Right cardiac atrium (tissue), 5 donors: ENCODE measurements around the gene ABCA7. TPM values are rescaled to one million over a fixed set of nuclear protein-coding genes. Genes with fewer than 3 reads are reported as not detected.

ENCODE experiments used
- ATAC-seq, 2 donors: fragments of 200-7000 bp; cut with Tn5 transposase; one replicate each; pipeline versions ENCODE4 v1.8.0 to v1.9.1; 2020; ENCODE audit warnings: moderate library complexity in 2 of 2, mild to moderate bottlenecking in 1 of 2
- DNase-seq, 3 donors: peaks; one replicate each; pipeline ENCODE4 v3.0.0-alpha.2; 2020
- H3K27ac ChIP-seq: one replicate; pipeline ENCODE4 v1.5.1; 2013; ENCODE audit warnings: mild to moderate bottlenecking, low read length, control low read depth, moderate library complexity
- H3K27me3 ChIP-seq: one replicate; pipeline ENCODE4 v1.6.1; 2013; ENCODE audit not compliant: control insufficient read depth, insufficient read depth
- H3K4me1 ChIP-seq: one replicate; pipeline ENCODE4 v1.6.1; 2013; ENCODE audit warnings: low read length; ENCODE audit not compliant: control insufficient read depth, insufficient read depth
- H3K4me3 ChIP-seq: one replicate; pipeline ENCODE4 v1.5.1; 2013; ENCODE audit warnings: low read length, control low read depth
- H3K9me3 ChIP-seq: one replicate; pipeline ENCODE4 v1.6.1; 2013; ENCODE audit warnings: low read length; ENCODE audit not compliant: control insufficient read depth
- WGBS: extraction: QIAGEN DNeasy Blood & Tissue Kit; methylation state at CpG from one replicate; pipeline ENCODE4 v1.1.7; 2013; 5-methylcytosine and 5-hydroxymethylcytosine counted together
- intact Hi-C, 4 donors: fragments of 100-400 bp; cut with DNase I; formaldehyde crosslinking; loops; one replicate each; pipeline versions ENCODE4 v1.11.0 to v1.14.0; 2022 to 2023
- long read RNA-seq, 4 donors: library from polyadenylated mRNA; unstranded; transcript quantifications; one replicate each; pipeline ENCODE4 v2.0.0, GENCODE V29; 2020 to 2021
- polyA plus RNA-seq: library from polyadenylated mRNA; stranded (reverse); fragments of 200-250 nt; gene quantifications from one replicate; pipeline ENCODE4 v1.2.3, GENCODE V29; 2013
- total RNA-seq, 4 donors: library from RNA; stranded (reverse); fragmentation: NEBNext Ultra II Directional; extraction: Animal tissue kit (Norgen Biotek cat#: 25700); gene quantifications; one replicate each; pipeline ENCODE4 v1.2.1, GENCODE V29; 2021
- donor health status: healthy with polysubstance abuse.
- donor health status: DM: no; HTN: yes; CAD: no.
- donor health status: DM: no; HTN: no; CAD: no.
- donor health status: DM: no; HTN: yes; CAD: no; lungs with severe emphysema.
- donor health status: DM: yes; HTN: yes; CAD: no.

Gene ABCA7, protein sequence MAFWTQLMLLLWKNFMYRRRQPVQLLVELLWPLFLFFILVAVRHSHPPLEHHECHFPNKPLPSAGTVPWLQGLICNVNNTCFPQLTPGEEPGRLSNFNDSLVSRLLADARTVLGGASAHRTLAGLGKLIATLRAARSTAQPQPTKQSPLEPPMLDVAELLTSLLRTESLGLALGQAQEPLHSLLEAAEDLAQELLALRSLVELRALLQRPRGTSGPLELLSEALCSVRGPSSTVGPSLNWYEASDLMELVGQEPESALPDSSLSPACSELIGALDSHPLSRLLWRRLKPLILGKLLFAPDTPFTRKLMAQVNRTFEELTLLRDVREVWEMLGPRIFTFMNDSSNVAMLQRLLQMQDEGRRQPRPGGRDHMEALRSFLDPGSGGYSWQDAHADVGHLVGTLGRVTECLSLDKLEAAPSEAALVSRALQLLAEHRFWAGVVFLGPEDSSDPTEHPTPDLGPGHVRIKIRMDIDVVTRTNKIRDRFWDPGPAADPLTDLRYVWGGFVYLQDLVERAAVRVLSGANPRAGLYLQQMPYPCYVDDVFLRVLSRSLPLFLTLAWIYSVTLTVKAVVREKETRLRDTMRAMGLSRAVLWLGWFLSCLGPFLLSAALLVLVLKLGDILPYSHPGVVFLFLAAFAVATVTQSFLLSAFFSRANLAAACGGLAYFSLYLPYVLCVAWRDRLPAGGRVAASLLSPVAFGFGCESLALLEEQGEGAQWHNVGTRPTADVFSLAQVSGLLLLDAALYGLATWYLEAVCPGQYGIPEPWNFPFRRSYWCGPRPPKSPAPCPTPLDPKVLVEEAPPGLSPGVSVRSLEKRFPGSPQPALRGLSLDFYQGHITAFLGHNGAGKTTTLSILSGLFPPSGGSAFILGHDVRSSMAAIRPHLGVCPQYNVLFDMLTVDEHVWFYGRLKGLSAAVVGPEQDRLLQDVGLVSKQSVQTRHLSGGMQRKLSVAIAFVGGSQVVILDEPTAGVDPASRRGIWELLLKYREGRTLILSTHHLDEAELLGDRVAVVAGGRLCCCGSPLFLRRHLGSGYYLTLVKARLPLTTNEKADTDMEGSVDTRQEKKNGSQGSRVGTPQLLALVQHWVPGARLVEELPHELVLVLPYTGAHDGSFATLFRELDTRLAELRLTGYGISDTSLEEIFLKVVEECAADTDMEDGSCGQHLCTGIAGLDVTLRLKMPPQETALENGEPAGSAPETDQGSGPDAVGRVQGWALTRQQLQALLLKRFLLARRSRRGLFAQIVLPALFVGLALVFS (N-terminal part only)
- total RNA-seq, result 10 to 100 TPM in 1 of 4 donors, 1 to 10 TPM in 3; 7.3 to 10.4 (median 8.7) TPM
- 9.1 TPM for polyA plus RNA-seq
- long read RNA-seq, donor 1, partial matches to known transcripts, result 11 of 20 reads
- long read RNA-seq, donor 1, other reads (novel, unspliced or antisense), result 9 of 20 reads
- long read RNA-seq, donor 2, partial matches to known transcripts, result 3 of 13 reads
- long read RNA-seq, donor 2, other reads (novel, unspliced or antisense), result 10 of 13 reads
- long read RNA-seq, donor 3, partial matches to known transcripts, result 16 of 20 reads
- long read RNA-seq, donor 3, other reads (novel, unspliced or antisense), result 4 of 20 reads
- long read RNA-seq, donor 4, partial matches to known transcripts, result 4 of 9 reads
- long read RNA-seq, donor 4, other reads (novel, unspliced or antisense), result 5 of 9 reads

GRCh38 chr19:1039646-1040475 is at the start of gene ABCA7:
Gene ABCA7 (plus strand): TSS chr19:1040107. CDS start chr19:1041362, 1,255 bp downstream.
- ATAC-seq, result peak; percentile 95

DNA sequence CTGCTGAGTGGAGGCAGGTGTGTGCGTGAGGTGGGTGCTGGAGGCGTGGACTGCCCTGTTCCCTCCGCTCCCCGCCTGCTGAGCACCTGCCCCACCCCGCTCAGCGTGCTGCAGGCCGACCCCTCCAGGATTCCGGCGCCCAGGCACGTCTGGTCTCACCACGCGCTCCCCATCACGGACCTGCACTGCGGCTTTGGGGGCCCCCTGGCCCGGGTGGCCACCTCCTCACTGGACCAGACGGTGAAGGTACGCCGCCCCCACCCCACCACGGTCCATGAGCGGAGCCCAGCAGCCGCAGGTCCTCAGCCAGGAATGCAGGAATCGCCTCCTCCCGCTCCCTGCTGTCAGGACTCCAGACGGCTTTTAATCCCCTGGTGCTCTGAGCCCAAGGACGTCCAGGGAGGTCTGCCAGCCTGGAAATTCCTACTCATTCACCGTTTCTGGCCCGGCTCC is 49.8 kb upstream of the ABCA7 start:
- H3K9me3 ChIP-seq, result no peaks in the 10 kb centered on the region
- no peaks in the 10 kb centered on the region for H3K27me3 ChIP-seq
- intact Hi-C loops, result no loop called here
- no peak for ATAC-seq
- no peaks in the 10 kb centered on the region for H3K4me1 ChIP-seq
- WGBS, result 83% methylated on average over 27 of the region's 27 CpGs
- peak in 2 of 3 donors; percentile 47 to 61 for DNase-seq
- H3K4me3 ChIP-seq, result no peak overlapping the region
- no peak overlapping the region for H3K27ac ChIP-seq

More at GRCh38 chr19:1039646-1040475, at the start of gene ABCA7:
- H3K4me1 ChIP-seq, result no peaks in the 10 kb centered on the region
- peak; percentile 97 to 100 (median 99) for DNase-seq
- intact Hi-C loops, result loop anchor here in 1 of 4 donors (10.0 kb wide), 1 partner anchor 55 kb away; the partner anchor contains the start of gene POLR2E
- peak within 1 kb of the TSS; percentile 13 for H3K27ac ChIP-seq
- H3K4me3 ChIP-seq, result peak within 1 kb of the TSS; percentile 33
- WGBS, result under 1% methylated on average over 56 of the region's 56 CpGs
- no peaks in the 10 kb centered on the region for H3K27me3 ChIP-seq
- no peaks in the 10 kb centered on the region for H3K9me3 ChIP-seq

- no peak overlapping the region for H3K27ac ChIP-seq
- ATAC-seq, result no peak
Measured at GRCh38 chr19:990746-991145, 49.2 kb upstream of the ABCA7 start.

GRCh38 chr19:991174-991931 is 48.6 kb upstream of the ABCA7 start:
- H3K27ac ChIP-seq, result no peak overlapping the region
- H3K4me3 ChIP-seq, result no peak overlapping the region
- WGBS, result 82% methylated on average over 45 of the region's 47 CpGs
- DNase-seq (peak in 2 of 3 donors; percentile 57 to 76), ATAC-seq (peak; percentile 7 to 48)
- no peaks in the 10 kb centered on the region for H3K27me3 ChIP-seq
- no peaks in the 10 kb centered on the region for H3K4me1 ChIP-seq
- intact Hi-C loops, result no loop called here
- H3K9me3 ChIP-seq, result no peaks in the 10 kb centered on the region

More at GRCh38 chr19:990746-991145, 49.2 kb upstream of the ABCA7 start:
- Histone ChIP-seq H3K4me1 (no peaks in the 10 kb centered on the region), H3K9me3 (no peaks in the 10 kb centered on the region), H3K4me3 (no peak overlapping the region), H3K27me3 (no peaks in the 10 kb centered on the region)
- WGBS, result 93% methylated on average over 23 of the region's 23 CpGs
- peak in 2 of 3 donors; percentile 50 to 59 for DNase-seq
- intact Hi-C loops, result no loop called here

- H3K27me3 ChIP-seq, result no peaks in the 10 kb centered on the region
- ATAC-seq (no peak), DNase-seq (peak in 2 of 3 donors; percentile 51 to 60)
- WGBS, result 93% methylated on average over 42 of the region's 42 CpGs
- intact Hi-C loops, result no loop called here
- H3K9me3 ChIP-seq, result no peaks in the 10 kb centered on the region
- no peaks in the 10 kb centered on the region for H3K4me1 ChIP-seq
- H3K4me3 ChIP-seq, result no peak overlapping the region
- no peak overlapping the region for H3K27ac ChIP-seq
Measured at GRCh38 chr19:991932-992669, 47.8 kb upstream of the ABCA7 start.

DNA sequence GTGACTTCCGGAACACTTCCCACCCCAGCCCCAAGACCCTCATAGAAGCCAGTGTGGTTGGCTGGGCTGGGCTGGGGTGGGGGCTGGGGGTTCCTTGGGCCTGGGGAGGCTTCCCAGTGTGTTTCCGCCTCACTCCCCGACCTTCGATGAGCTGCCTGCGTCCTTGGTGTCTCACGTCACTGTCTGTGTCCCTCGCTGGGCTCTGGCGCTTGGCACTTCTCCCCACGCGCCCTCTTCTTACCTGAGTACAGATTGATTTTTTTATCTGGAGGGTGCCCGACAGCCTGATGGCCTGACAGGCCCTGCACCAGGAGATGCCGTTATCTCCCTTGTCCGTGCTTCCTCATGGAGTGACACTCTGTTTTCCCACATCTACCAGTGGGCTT is 47.2 kb upstream of the ABCA7 start:
- WGBS, result 88% methylated on average over 13 of the region's 13 CpGs
- H3K4me1 ChIP-seq, result no peaks in the 10 kb centered on the region
- no peak for DNase-seq
- H3K4me3 ChIP-seq, result no peak overlapping the region
- no peaks in the 10 kb centered on the region for H3K9me3 ChIP-seq
- no peak for ATAC-seq
- no peak overlapping the region for H3K27ac ChIP-seq
- H3K27me3 ChIP-seq, result no peaks in the 10 kb centered on the region
- intact Hi-C loops, result no loop called here

DNA sequence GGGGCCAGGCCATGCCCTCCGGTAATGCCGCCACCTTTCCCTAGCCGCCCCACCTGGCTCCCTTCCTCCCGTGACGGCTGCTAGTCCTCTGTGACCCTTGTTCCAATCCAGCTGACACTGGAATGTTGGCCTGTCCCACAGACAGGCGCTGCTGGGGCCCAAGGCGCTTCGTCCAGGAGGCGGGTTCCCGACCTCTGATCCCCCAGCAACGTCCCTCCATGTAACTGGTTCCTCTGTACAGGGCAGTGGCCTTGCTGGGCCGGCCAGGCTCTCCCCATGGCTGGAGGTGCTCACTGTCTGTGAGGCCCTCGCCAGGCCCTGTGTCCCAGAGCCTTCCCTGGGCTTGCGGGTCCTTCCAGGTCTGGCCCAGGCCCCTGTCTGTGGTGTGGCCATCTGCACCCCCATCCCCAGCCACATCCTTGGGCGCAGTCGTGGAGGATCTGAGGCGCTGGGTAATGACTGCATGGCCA is 46.5 kb upstream of the ABCA7 start:
- 88% methylated on average over 17 of the region's 17 CpGs for WGBS
- peak in 1 of 3 donors; percentile 29 for DNase-seq
- no peak for ATAC-seq
- no peaks in the 10 kb centered on the region for H3K9me3 ChIP-seq
- no peaks in the 10 kb centered on the region for H3K27me3 ChIP-seq
- no peak overlapping the region for H3K27ac ChIP-seq
- intact Hi-C loops, result no loop called here
- H3K4me3 ChIP-seq, result no peak overlapping the region
- H3K4me1 ChIP-seq, result no peaks in the 10 kb centered on the region

- DNase-seq (peak in 2 of 3 donors; percentile 58 to 61), ATAC-seq (no peak)
- Histone ChIP-seq H3K4me1 (no peaks in the 10 kb centered on the region), H3K4me3 (no peak overlapping the region), H3K27me3 (no peaks in the 10 kb centered on the region), H3K27ac (no peak overlapping the region), H3K9me3 (no peaks in the 10 kb centered on the region)
- intact Hi-C loops, result no loop called here
- WGBS, result 90% methylated on average over 43 of the region's 43 CpGs
Measured at GRCh38 chr19:993831-994393, 46.0 kb upstream of the ABCA7 start.
